Fibroblast of the aortic adventitia (primary cell): ENCODE results near the gene DOCK4. TPM values are rescaled to one million over a fixed set of nuclear protein-coding genes. Genes with fewer than 3 reads are reported as not detected.

ENCODE experiments used
- DNase-seq: peaks from one replicate; pipeline ENCODE4 v3.0.0-alpha.2; 2010; ENCODE audit warnings: low read depth
- H3K4me3 ChIP-seq: 2 replicates; pipeline ENCODE4 v1.5.1; 2011; ENCODE audit warnings: low read depth, mild to moderate bottlenecking, control low read depth, low read length, moderate library complexity
- total RNA-seq: library from RNA; depleted of rRNA; stranded (reverse); fragments of >200 nt; gene quantifications from 2 replicates; pipeline ENCODE4 v1.2.3, GENCODE V29; 2012; ENCODE audit warnings: low replicate concordance
- TF ChIP-seq, protein P1 (sequence below): IDR thresholded peaks from 2 replicates; pipeline ENCODE4 v1.5.1; 2011; ENCODE audit warnings: mild to moderate bottlenecking, low read length, control low read depth, inconsistent platforms; ENCODE audit not compliant: insufficient read depth

The DOCK4 gene
- total RNA-seq, 1 donor = 25.9 TPM

DNA sequence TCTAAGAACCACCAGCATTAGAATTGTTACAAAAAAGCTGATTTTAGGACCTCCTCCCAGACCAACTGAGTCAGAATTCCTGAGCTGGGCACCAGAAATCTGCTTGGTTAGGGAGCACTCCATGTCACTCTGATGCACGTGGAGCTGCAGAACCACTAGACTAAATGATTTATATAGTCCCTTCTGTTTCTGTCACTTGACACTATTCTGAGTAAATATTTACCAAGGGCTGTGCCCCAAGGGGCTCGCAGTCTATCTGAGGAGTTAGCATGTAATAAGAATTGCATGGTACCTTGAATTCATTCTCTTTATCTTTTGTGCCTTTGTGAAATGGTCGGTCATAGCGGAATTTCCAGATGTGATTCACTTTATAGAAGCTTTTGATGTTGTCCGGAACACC is 447.9 kb downstream of the DOCK4 start:
- DNase-seq = no peak
- H3K4me3 ChIP-seq = no peak overlapping the region
- TF ChIP-seq, protein P1, sequence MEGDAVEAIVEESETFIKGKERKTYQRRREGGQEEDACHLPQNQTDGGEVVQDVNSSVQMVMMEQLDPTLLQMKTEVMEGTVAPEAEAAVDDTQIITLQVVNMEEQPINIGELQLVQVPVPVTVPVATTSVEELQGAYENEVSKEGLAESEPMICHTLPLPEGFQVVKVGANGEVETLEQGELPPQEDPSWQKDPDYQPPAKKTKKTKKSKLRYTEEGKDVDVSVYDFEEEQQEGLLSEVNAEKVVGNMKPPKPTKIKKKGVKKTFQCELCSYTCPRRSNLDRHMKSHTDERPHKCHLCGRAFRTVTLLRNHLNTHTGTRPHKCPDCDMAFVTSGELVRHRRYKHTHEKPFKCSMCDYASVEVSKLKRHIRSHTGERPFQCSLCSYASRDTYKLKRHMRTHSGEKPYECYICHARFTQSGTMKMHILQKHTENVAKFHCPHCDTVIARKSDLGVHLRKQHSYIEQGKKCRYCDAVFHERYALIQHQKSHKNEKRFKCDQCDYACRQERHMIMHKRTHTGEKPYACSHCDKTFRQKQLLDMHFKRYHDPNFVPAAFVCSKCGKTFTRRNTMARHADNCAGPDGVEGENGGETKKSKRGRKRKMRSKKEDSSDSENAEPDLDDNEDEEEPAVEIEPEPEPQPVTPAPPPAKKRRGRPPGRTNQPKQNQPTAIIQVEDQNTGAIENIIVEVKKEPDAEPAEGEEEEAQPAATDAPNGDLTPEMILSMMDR = no peak

DNA sequence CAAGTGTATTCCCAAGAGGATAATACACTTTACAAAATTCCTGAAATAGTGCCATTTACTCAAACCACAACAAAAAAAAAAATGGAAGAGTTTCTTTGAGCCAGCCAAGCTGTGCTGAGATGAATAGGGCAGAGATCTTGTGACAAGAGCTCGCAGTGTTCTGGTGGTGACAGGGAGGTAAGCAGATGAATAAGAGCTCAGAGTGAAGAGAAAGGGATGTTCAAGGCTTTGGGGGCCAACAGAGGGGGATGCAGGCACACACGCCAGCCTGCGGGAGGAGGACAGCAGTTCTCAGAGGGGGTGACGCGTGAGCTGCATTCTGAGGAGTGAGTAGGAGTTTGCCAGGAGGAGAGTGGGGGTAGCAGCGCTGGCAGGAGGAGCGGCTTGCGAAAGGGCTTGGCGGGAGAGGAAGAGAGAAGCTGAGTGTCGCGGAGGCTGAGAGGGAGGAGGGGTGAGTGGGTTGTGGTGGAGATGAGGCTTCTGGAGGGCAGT is 449.5 kb downstream of the DOCK4 start:
- TF ChIP-seq, protein P1 = no peak
- DNase-seq = peak; percentile 83
- H3K4me3 ChIP-seq = no peak overlapping the region

DNA sequence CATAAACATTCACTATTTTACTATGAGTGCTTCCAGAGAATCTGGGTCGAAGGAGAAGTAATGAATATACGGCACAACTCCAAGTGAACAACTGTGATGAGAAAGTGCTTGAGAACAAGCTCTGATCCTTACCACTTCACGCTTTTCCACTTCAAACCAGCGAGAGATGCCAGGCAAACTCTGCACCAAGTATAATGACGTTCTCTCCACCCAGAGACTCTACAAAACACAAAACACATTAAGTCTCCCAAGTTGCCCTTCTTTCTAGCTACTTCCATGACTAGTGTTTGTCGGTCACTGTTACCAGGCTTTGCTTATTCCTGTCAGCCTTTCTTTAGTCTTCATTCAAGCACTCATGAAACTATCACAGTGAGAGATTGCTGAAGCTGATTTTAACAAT is 450.8 kb downstream of the DOCK4 start:
- no peak for DNase-seq
- H3K4me3 ChIP-seq = no peak overlapping the region
- TF ChIP-seq, protein P1 = no peak

DNA sequence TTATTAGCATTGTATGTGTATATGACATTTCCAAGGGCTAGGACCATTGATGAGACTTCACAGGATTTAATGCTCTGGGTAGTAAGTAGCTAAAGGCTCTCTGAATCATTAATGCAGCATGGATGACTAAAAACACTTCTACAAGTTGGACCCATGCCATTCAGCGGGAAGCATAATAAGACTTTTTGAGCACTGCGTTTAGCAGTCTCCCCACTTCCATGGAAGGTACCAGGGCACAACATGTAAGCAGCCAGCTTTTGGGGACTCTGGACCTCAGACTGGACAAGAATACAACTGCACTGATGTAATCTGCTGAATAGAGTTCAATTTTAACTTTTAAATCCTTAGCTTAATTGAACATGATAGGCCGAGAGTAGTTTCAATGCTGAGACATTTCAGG is 452.2 kb downstream of the DOCK4 start:
- no peak overlapping the region for H3K4me3 ChIP-seq
- peak; percentile 42 for DNase-seq
- TF ChIP-seq, protein P1 = no peak

DNA sequence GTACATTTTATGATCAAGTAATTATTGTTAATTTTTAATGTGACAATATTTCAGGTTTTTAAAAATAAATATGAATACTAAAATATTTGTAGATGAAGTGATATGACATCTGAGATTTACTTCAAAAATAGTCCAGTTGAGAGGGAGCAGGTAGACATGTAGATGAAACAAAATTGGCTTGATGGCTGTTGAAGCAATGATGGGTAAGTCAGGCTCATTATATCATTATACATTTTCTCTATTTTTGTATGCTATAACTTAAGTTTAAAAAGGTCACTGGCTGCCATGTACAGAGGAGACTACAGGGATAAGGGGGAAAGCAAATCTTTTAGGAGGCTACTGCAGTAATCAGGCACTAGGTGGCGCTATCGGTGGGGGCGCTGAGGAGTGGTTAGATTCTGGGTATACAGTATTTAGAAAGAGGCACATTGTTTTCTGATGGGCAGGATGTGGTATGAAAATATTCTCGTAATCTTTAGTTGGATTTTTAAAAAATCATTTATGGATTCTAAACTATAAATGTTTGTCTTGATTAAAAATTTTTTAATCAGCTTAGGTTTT is 454.1 kb downstream of the DOCK4 start:
- TF ChIP-seq, protein P1 = peak; percentile 94
- H3K4me3 ChIP-seq = no peak overlapping the region
- DNase-seq = peak; percentile 63

DNA sequence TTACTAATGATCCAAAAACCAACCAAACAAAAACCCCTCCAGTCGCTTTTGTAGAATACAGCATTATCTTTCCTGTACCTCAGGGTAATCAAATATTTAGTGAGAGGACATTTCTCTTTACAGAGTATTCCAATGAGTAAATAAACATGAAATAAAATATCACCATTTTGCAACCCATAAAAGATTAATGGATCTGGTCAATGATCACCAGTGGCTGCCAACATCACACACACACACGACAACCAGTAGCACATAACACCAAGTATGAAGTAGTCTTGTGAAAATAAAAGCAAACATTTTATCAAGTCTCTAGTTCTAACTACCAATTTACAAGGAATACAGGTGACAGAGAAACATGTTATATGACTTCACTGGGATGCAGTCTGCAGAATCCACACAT is 455.3 kb downstream of the DOCK4 start:
- TF ChIP-seq, protein P1 = no peak
- DNase-seq = no peak
- H3K4me3 ChIP-seq = no peak overlapping the region

DNA sequence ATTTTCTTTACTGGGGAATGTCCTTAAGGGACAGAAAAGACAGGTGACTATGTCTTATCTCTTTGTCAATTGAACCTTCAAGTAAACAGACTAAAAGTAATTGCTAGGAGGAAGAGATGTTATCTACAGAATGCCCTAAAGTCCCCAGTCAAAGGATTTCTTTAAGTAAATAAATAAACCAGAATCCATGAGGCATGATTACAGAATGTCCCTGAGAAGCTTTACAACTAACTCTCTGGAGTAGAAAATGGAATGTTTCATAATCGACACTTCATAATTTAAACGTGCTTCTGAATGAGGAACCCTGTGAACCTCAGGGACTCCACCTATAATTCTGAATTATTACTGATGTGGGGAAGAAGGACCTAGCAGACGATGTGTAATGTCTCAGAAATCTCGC is 456.0 kb downstream of the DOCK4 start:
- TF ChIP-seq, protein P1 = no peak
- no peak overlapping the region for H3K4me3 ChIP-seq
- no peak for DNase-seq
